SU-DHL-6 (cell line): ENCODE data around the gene POU1F1.

Experiments used
- H2AFZ ChIP-seq: fragments of 200-600 bp; sonication (generic); 2 replicates; pipeline ENCODE4 v1.6.1; 2014; ENCODE audit warnings: low read depth, mild to moderate bottlenecking, moderate library complexity, mixed read lengths, antibody characterized with exemption, low read length; ENCODE audit not compliant: severe bottlenecking
- H3F3A ChIP-seq: fragments of 200-600 bp; shearing (Covaris generic); 2 replicates; pipeline ENCODE4 v1.6.0; 2016; ENCODE audit warnings: antibody characterized with exemption, mild to moderate bottlenecking; ENCODE audit not compliant: insufficient read depth
- H3K27ac ChIP-seq: fragments of 200-600 bp; sonication (generic); 2 replicates; pipeline ENCODE4 v1.5.1; 2016; ENCODE audit warnings: low read depth, mild to moderate bottlenecking, low read length, moderate library complexity, mixed read lengths
- H3K27me3 ChIP-seq: fragments of 200-600 bp; sonication (generic), shearing (Covaris generic); 2 replicates; pipeline ENCODE4 v1.6.0; 2014; ENCODE audit warnings: mild to moderate bottlenecking, low read length
- H3K36me3 ChIP-seq: fragments of 200-600 bp; sonication (generic); 2 replicates; pipeline ENCODE4 v1.6.1; 2014; ENCODE audit warnings: mild to moderate bottlenecking, low read length, mixed read lengths
- H3K4me2 ChIP-seq: fragments of 300-600, 200-600 bp; shearing (Covaris generic), sonication (generic); 2 replicates; pipeline ENCODE4 v1.6.0; 2014; ENCODE audit warnings: low read length, low read depth, mild to moderate bottlenecking; ENCODE audit not compliant: poor library complexity, severe bottlenecking
- H3K4me3 ChIP-seq: fragments of 200-600 bp; sonication (generic); 2 replicates; pipeline ENCODE4 v1.5.1; 2014; ENCODE audit warnings: antibody characterized with exemption, low read length, mild to moderate bottlenecking, mixed read lengths; ENCODE audit not compliant: insufficient read depth, poor library complexity, severe bottlenecking
- H3K79me2 ChIP-seq: fragments of 200-600 bp; sonication (generic); 2 replicates; pipeline ENCODE4 v1.6.1; 2014; ENCODE audit warnings: mild to moderate bottlenecking, low read length, moderate library complexity; ENCODE audit not compliant: insufficient read depth
- H3K9ac ChIP-seq: fragments of 200-600 bp; sonication (generic); 2 replicates; pipeline ENCODE4 v1.7.0; 2014; ENCODE audit warnings: mild to moderate bottlenecking, low read length
- H3K9me2 ChIP-seq: fragments of 200-600 bp; sonication (generic); replicated peaks from 2 replicates; pipeline ENCODE4 v1.6.1; 2014; ENCODE audit warnings: low read length; ENCODE audit not compliant: insufficient read depth
- H3K9me3 ChIP-seq: fragments of 200-600 bp; sonication (generic); 2 replicates; pipeline ENCODE4 v1.6.1; 2014; ENCODE audit warnings: low read length, mixed read lengths; ENCODE audit not compliant: insufficient read depth
- H4K20me1 ChIP-seq: fragments of 200-600 bp; sonication (generic); 2 replicates; pipeline ENCODE4 v1.6.1; 2014; ENCODE audit warnings: low read depth, mild to moderate bottlenecking, antibody characterized with exemption, low read length, moderate library complexity, mixed read lengths
- CTCF ChIP-seq: fragments of 200-600 bp; sonication (generic); IDR thresholded peaks from one replicate; pipeline ENCODE4 v1.5.1; 2017; ENCODE audit warnings: antibody characterized with exemption, mild to moderate bottlenecking, low read length, moderate library complexity; ENCODE audit not compliant: insufficient read depth, poor library complexity, severe bottlenecking
- EZH2phosphoT487 ChIP-seq: fragments of 200-600 bp; sonication (generic), shearing (Covaris generic); conservative IDR thresholded peaks from 2 replicates; pipeline ENCODE4 v1.6.1; 2018; ENCODE audit warnings: mild to moderate bottlenecking, antibody characterized with exemption, low read length, moderate library complexity, mixed read lengths

POU1F1 gene

GRCh38 chr3:87318617-87319021 lies 42.2 kb upstream of the POU1F1 start:
- H3K4me2 ChIP-seq, result no peak overlapping the region
- no peak overlapping the region for H3K4me3 ChIP-seq
- no peaks in the 10 kb centered on the region for H3F3A ChIP-seq
- no peaks in the 10 kb centered on the region for H3K36me3 ChIP-seq
- TF ChIP-seq CTCF, result no peak
- no peak for TF ChIP-seq EZH2phosphoT487
- no peaks in the 10 kb centered on the region for H3K9me3 ChIP-seq
- no peaks in the 10 kb centered on the region for H4K20me1 ChIP-seq
- H3K27me3 ChIP-seq, result no peaks in the 10 kb centered on the region
- H3K79me2 ChIP-seq, result no peaks in the 10 kb centered on the region
- H2AFZ ChIP-seq, result no peak overlapping the region
- no peaks in the 10 kb centered on the region for H3K9me2 ChIP-seq
- H3K9ac ChIP-seq, result no peak overlapping the region
- H3K27ac ChIP-seq, result no peak overlapping the region

GRCh38 chr3:87317779-87318178 lies 41.4 kb upstream of the POU1F1 start:
- H3K9me2 ChIP-seq, result no peaks in the 10 kb centered on the region
- no peaks in the 10 kb centered on the region for H3F3A ChIP-seq
- no peak overlapping the region for H3K4me3 ChIP-seq
- no peaks in the 10 kb centered on the region for H3K79me2 ChIP-seq
- no peak overlapping the region for H3K9ac ChIP-seq
- H2AFZ ChIP-seq, result no peak overlapping the region
- H3K36me3 ChIP-seq, result no peaks in the 10 kb centered on the region
- H3K9me3 ChIP-seq, result no peaks in the 10 kb centered on the region
- no peaks in the 10 kb centered on the region for H3K27me3 ChIP-seq
- H3K4me2 ChIP-seq, result no peak overlapping the region
- no peak overlapping the region for H3K27ac ChIP-seq
- TF ChIP-seq CTCF, result no peak
- TF ChIP-seq EZH2phosphoT487, result no peak
- no peaks in the 10 kb centered on the region for H4K20me1 ChIP-seq

- no peak overlapping the region for H3K27ac ChIP-seq
- no peak overlapping the region for H3K4me2 ChIP-seq
- no peaks in the 10 kb centered on the region for H4K20me1 ChIP-seq
- H2AFZ ChIP-seq, result no peak overlapping the region
- no peaks in the 10 kb centered on the region for H3K27me3 ChIP-seq
- H3K79me2 ChIP-seq, result no peaks in the 10 kb centered on the region
- H3K9ac ChIP-seq, result no peak overlapping the region
- no peaks in the 10 kb centered on the region for H3K36me3 ChIP-seq
- no peaks in the 10 kb centered on the region for H3F3A ChIP-seq
- no peak overlapping the region for H3K4me3 ChIP-seq
- TF ChIP-seq EZH2phosphoT487 (no peak), CTCF (no peak)
- H3K9me2 ChIP-seq, result no peaks in the 10 kb centered on the region
- H3K9me3 ChIP-seq, result no peaks in the 10 kb centered on the region
Observed at GRCh38 chr3:87313641-87314040, 37.3 kb upstream of the POU1F1 start.
